ENCODE data around the gene KCNIP4.

DNA sequence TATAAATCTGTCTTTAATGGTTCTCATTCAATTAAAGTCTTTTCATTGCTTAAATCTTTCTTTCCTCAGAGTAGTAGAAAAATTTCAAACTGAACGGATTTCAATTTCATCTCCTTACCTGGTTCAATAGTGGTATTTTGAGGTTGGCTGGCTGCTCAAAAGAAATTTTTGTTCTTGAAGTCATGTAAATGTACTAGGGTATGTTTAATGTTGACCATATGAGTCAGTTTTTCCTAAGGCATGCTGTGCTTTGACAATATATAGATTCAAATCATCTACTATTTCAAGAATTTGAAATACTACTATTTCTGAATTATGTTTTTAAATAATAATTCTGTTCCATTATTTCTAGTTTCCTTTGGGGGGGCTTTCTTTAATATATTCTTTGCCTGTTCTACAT is 1142.9 kb downstream of the KCNIP4 start:
- TF ChIP-seq SP1 (IDR thresholded peaks at IDR 0.05) (no peak), FOXK2 (IDR thresholded peaks at IDR 0.05) (no peak), CTBP1 (IDR thresholded peaks at IDR 0.05; ENCODE audit: borderline replicate concordance) (no peak), BHLHE40 (IDR thresholded peaks at IDR 0.05; ENCODE audit: borderline replicate concordance) (no peak), FOXM1 (IDR thresholded peaks at IDR 0.05; ENCODE audit: borderline replicate concordance) (no peak), SUZ12 (IDR thresholded peaks at IDR 0.05) (no peak), NFRKB (IDR thresholded peaks at IDR 0.05) (no peak), ELF4 (IDR thresholded peaks at IDR 0.05) (no peak), ZNF384 (IDR thresholded peaks at IDR 0.05) (no peak), FOXA1 (IDR thresholded peaks at IDR 0.05) (no peak)

Measured in HEK293T (cell line).